ENCODE results near the gene COX14. TPM values are rescaled to one million over a fixed set of nuclear protein-coding genes. Genes with fewer than 3 reads are reported as not detected.

COX14 gene
- total RNA-seq, 4 donors from 2014 or later = 22.1 to 107 (median 62.0) TPM

- no peak for DNase-seq
- H3K9me3 ChIP-seq = no peaks in the 10 kb centered on the region
- no peaks in the 10 kb centered on the region for H3K27me3 ChIP-seq
- TF ChIP-seq POLR2A (IDR thresholded peaks at IDR 0.05) (no peak), POLR2AphosphoS5 (IDR thresholded peaks at IDR 0.05) (no peak), CTCF (IDR thresholded peaks at IDR 0.05) (no peak), EP300 (IDR thresholded peaks at IDR 0.05; ENCODE audit: low read depth) (no peak)
- intact Hi-C loops (cut with DNase I; ENCODE audit: low total_unique reads) (loop anchor here (10.0 kb wide), 1 partner anchor 71 kb away; no protein-coding TSS in a partner anchor), in situ Hi-C loops (cut with MboI; ENCODE audit: low pct_ligation_motif_present in 1 of 4, low pct_unique_long_range_greater_than_20kb in 1 of 4, low sequenced_read_pairs in 3 of 4) (no loop called here)
- 90 to 100% methylated on average over 1 to 2 of the region's 2 CpGs for WGBS, 2 donors (ENCODE audit: low coverage in 1 of 2)
- H3K4me3 ChIP-seq = no peak overlapping the region
- H3K4me1 ChIP-seq = peaks cover 15 to 20% (median 17%) of the 10 kb centered on the region in 4 donors
- peak overlapping the region in 1 of 4 donors; percentile 38 for H3K27ac ChIP-seq
- peaks cover 0 to 12% (median 4%) of the 10 kb centered on the region in 4 donors for H3K36me3 ChIP-seq
Observed at GRCh38 chr12:50103351-50103750, 8.7 kb upstream of the COX14 start.

- H3K27me3 ChIP-seq = no peaks in the 10 kb centered on the region
- H3K27ac ChIP-seq = peak within 1 kb of the TSS in 1 of 4 donors; percentile 38
- H3K9me3 ChIP-seq = no peaks in the 10 kb centered on the region
- peaks cover 15 to 21% (median 17%) of the 10 kb centered on the region in 4 donors for H3K4me1 ChIP-seq
- in situ Hi-C loops (cut with MboI; ENCODE audit: low pct_ligation_motif_present in 1 of 4, low pct_unique_long_range_greater_than_20kb in 1 of 4, low sequenced_read_pairs in 3 of 4) (no loop called here), intact Hi-C loops (cut with DNase I; ENCODE audit: low total_unique reads) (loop anchor here (10.0 kb wide), 1 partner anchor 71 kb away; no protein-coding TSS in a partner anchor)
- no peak within 1 kb of the TSS for H3K4me3 ChIP-seq
- peaks cover 0 to 7% (median 2%) of the 10 kb centered on the region in 4 donors for H3K36me3 ChIP-seq
- DNase-seq = peak; percentile 81
- WGBS, 2 donors (ENCODE audit: low coverage in 1 of 2) = 23 to 60% methylated on average over 1 to 13 of the region's 13 CpGs
- peak in 1 of 5 experiments; percentile 22 for TF ChIP-seq CTCF (IDR thresholded peaks at IDR 0.05)
- TF ChIP-seq POLR2A (IDR thresholded peaks at IDR 0.05) = peak; percentile 52
- no peak for TF ChIP-seq EP300 (IDR thresholded peaks at IDR 0.05; ENCODE audit: low read depth)
- peak; percentile 31 to 71 (median 50) for TF ChIP-seq POLR2AphosphoS5 (IDR thresholded peaks at IDR 0.05)
Observed at GRCh38 chr12:50103767-50104321, 8.2 kb upstream of the COX14 start, which contains the start of gene GPD1. GPD1 (plus strand) TSS chr12:50104008; CDS start chr12:50104051, 43 bp downstream.

- TF ChIP-seq POLR2A (IDR thresholded peaks at IDR 0.05) (no peak), EP300 (IDR thresholded peaks at IDR 0.05; ENCODE audit: low read depth) (no peak), POLR2AphosphoS5 (IDR thresholded peaks at IDR 0.05) (no peak), CTCF (IDR thresholded peaks at IDR 0.05) (no peak)
- WGBS, 2 donors (ENCODE audit: low coverage in 1 of 2) = 72% methylated on average over 14 of the region's 14 CpGs; no CpG with 5 or more reads in 1 of the 2 donors
- Histone ChIP-seq H3K4me1 (peaks cover 20 to 30% (median 23%) of the 10 kb centered on the region in 4 donors), H3K27me3 (no peaks in the 10 kb centered on the region), H3K4me3 (no peak overlapping the region), H3K27ac (no peak overlapping the region), H3K36me3 (no peaks in the 10 kb centered on the region), H3K9me3 (no peaks in the 10 kb centered on the region)
- no peak for DNase-seq
- intact Hi-C loops (cut with DNase I; ENCODE audit: low total_unique reads) = loop anchor here (10.0 kb wide), 1 partner anchor 70 kb away; no protein-coding TSS in a partner anchor
- in situ Hi-C loops (cut with MboI; ENCODE audit: low pct_ligation_motif_present in 1 of 4, low pct_unique_long_range_greater_than_20kb in 1 of 4, low sequenced_read_pairs in 3 of 4) = no loop called here
Observed at GRCh38 chr12:50104417-50105366, 7.3 kb upstream of the COX14 start.

Data from transverse colon (tissue), 4 donors.